ENCODE data around the gene EN2.

EN2 gene

DNA sequence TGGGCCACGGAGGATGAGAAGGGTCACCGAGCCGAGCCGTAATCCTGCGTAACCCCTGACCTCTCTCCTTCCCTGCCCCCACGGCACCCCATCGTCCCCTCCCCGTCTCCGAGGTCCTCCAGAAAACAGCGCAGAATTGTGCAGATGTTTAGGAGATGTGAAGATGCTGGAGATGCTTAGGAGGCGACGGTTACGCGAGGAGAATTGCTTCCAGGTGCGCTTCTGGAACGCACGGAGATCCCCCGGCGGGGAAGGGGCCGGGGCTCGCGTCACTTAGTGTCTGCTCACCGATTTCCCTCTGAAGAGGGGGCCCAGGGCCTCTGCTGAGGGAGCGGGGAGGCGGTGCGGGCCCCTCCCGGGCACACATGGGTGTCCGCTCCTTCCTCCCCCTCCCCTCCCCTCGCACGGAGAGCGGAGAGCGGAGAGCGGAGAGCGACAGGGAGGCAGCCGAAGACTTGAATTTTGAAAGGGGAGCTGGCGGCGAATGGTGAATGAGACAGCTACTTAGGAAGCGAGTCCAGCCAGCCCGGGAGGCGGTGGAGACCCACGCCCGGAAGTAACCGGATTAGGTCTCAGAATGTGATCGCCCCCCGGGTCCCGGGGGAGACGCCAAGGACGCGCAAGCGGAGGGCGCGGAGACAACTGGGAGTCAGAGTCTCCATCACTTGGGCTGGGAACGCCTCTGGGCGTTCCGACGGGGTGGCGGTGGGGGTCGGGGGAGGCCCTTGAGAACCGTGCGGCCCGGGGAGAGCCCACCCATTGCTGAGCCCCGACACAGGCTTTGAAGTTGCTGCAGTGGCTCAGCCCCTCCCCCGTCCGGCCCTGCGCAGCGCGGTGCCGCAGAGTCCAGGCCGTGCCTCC, 8.7 kb upstream of the EN2 start:
- H3K36me3 ChIP-seq (replicated peaks; ENCODE audit: low read depth, low read length): no peaks in the 10 kb centered on the region
- no peaks in the 10 kb centered on the region for H3K79me2 ChIP-seq (ENCODE audit: low read length)
- H3K4me1 ChIP-seq (ENCODE audit: low read length): no peaks in the 10 kb centered on the region
- TF ChIP-seq, protein P1, sequence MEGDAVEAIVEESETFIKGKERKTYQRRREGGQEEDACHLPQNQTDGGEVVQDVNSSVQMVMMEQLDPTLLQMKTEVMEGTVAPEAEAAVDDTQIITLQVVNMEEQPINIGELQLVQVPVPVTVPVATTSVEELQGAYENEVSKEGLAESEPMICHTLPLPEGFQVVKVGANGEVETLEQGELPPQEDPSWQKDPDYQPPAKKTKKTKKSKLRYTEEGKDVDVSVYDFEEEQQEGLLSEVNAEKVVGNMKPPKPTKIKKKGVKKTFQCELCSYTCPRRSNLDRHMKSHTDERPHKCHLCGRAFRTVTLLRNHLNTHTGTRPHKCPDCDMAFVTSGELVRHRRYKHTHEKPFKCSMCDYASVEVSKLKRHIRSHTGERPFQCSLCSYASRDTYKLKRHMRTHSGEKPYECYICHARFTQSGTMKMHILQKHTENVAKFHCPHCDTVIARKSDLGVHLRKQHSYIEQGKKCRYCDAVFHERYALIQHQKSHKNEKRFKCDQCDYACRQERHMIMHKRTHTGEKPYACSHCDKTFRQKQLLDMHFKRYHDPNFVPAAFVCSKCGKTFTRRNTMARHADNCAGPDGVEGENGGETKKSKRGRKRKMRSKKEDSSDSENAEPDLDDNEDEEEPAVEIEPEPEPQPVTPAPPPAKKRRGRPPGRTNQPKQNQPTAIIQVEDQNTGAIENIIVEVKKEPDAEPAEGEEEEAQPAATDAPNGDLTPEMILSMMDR (IDR thresholded peaks at IDR 0.05; ENCODE audit: low read depth, low read length): no peak
- no peak for TF ChIP-seq EZH2phosphoT487 (IDR thresholded peaks at IDR 0.05; ENCODE audit: low read depth)
- no peak overlapping the region for H3K27ac ChIP-seq (ENCODE audit: low read length)
- no peaks in the 10 kb centered on the region for H3K9me3 ChIP-seq (ENCODE audit: insufficient read depth, low read length)
- no peaks in the 10 kb centered on the region for H4K20me1 ChIP-seq (ENCODE audit: insufficient read depth, low read length)
- H3K4me3 ChIP-seq (ENCODE audit: low read length): no peak overlapping the region
- no peak overlapping the region for H3K9ac ChIP-seq (ENCODE audit: low read length)
- H3K4me2 ChIP-seq (ENCODE audit: low read length): no peak overlapping the region
- peaks cover 15% of the 10 kb centered on the region for H3K27me3 ChIP-seq (ENCODE audit: low read depth, low read length)
- H2AFZ ChIP-seq (ENCODE audit: low read depth, low read length): no peak overlapping the region

DNA sequence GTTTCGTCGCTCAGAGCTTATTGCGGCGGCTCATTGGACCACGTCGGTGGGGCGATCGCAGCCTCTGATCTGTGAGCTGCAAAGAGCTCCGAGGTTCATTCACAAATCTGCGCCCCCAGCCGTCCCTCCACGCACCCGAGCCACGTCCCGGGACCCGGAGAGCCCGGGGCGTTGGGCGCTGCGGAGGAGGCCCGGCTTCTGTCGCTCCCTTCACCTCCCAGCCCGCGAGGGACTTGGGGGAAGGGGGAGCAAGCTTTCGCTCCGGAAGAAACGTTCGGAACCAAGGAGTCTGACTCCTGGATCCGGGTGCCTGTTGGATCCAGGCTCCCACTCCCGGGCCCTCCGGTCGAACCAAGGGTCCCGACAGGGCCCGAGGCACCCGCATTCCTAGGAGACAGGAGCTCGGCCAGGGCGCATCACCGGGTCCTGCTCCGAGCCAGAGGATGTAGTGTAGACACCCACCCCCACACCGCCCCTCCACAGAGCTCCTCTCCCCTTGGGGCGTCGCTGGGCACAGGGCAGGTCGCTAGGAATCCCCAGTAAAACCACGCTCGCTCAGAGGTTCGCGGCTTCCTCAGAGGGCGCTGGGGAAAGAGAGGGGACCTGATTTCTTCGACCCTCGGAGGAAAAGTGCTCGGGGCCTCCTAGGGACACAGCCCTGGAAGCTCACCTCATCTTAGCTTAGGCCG, 7.9 kb upstream of the EN2 start:
- Histone ChIP-seq H3K27ac (ENCODE audit: low read length) (no peak overlapping the region), H3K9me3 (ENCODE audit: insufficient read depth, low read length) (no peaks in the 10 kb centered on the region), H3K4me2 (ENCODE audit: low read length) (no peak overlapping the region), H3K4me1 (ENCODE audit: low read length) (no peaks in the 10 kb centered on the region), H2AFZ (ENCODE audit: low read depth, low read length) (no peak overlapping the region), H3K4me3 (ENCODE audit: low read length) (no peak overlapping the region), H3K36me3 (replicated peaks; ENCODE audit: low read depth, low read length) (no peaks in the 10 kb centered on the region), H3K27me3 (ENCODE audit: low read depth, low read length) (peaks cover 15% of the 10 kb centered on the region), H4K20me1 (ENCODE audit: insufficient read depth, low read length) (no peaks in the 10 kb centered on the region), H3K9ac (ENCODE audit: low read length) (no peak overlapping the region), H3K79me2 (ENCODE audit: low read length) (no peaks in the 10 kb centered on the region)
- TF ChIP-seq EZH2phosphoT487 (IDR thresholded peaks at IDR 0.05; ENCODE audit: low read depth): no peak
- TF ChIP-seq, protein P1 (IDR thresholded peaks at IDR 0.05; ENCODE audit: low read depth, low read length): no peak

DNA sequence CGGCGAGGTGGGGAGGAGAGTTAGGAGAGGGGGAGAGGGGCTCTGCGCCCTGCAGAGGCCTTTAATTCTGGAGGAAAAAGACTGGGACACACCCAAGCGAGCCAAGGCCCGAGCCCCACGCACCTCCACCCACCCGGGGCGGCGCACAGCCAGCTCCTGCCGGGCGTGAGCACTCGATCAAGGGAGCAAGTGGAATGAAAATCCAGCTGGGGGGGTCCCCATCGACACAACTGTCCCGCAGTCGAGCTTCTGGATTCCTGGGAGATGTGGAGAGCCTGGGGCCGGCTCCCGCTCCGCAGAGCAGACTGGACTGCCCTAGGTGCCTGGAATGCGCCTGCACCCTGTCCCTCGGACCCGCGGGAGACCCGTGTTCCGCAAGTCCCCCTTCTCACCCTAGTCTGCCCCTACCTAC, 7.4 kb upstream of the EN2 start:
- Histone ChIP-seq H3K4me1 (ENCODE audit: low read length) (no peaks in the 10 kb centered on the region), H3K4me2 (ENCODE audit: low read length) (no peak overlapping the region), H3K9me3 (ENCODE audit: insufficient read depth, low read length) (no peaks in the 10 kb centered on the region), H4K20me1 (ENCODE audit: insufficient read depth, low read length) (no peaks in the 10 kb centered on the region), H3K27me3 (ENCODE audit: low read depth, low read length) (peaks cover 15% of the 10 kb centered on the region), H3K36me3 (replicated peaks; ENCODE audit: low read depth, low read length) (no peaks in the 10 kb centered on the region), H3K79me2 (ENCODE audit: low read length) (no peaks in the 10 kb centered on the region), H3K4me3 (ENCODE audit: low read length) (no peak overlapping the region), H3K9ac (ENCODE audit: low read length) (no peak overlapping the region), H2AFZ (ENCODE audit: low read depth, low read length) (no peak overlapping the region), H3K27ac (ENCODE audit: low read length) (no peak overlapping the region)
- no peak for TF ChIP-seq EZH2phosphoT487 (IDR thresholded peaks at IDR 0.05; ENCODE audit: low read depth)
- TF ChIP-seq, protein P1 (IDR thresholded peaks at IDR 0.05; ENCODE audit: low read depth, low read length): no peak
